ENCODE measurements around the gene PIP5KL1.

Gene PIP5KL1

DNA sequence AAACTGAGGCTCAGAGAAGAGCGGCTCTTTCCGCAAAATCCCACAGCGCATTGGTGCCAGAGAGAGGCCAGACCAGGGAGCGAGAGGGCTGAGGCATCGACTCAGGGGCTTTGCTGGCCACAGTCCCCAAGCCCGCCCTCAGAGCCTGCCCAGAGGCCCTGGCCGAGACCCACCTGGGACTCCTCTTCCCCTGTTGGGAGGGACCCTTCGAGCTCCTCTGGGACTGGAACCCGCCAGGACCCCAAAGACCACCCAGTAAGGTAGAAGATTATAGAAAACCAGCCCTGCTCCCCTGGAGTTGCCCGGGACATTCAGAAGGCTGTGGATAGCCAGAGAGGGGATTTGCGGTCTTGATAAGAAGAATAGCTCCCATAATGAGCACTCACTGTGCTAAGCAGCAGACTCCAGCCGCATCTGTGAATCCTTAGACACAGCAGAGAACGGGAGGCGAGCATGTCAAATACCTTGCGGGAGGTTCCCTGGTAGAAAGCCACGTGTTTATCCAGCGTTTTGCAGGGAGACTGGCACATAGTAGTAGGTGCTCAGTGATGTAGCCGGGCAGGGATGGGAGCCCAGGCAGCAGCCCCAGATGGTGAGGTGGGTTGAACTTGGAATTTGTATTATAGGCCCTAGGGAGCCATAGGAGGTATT lies 52.5 kb downstream of the PIP5KL1 start:
- H3K4me3 ChIP-seq (ENCODE audit: low read depth in 1 of 2, low read length in 2 of 2): peak overlapping the region; percentile 65 to 76
- H3K9ac ChIP-seq (ENCODE audit: low read depth in 1 of 2, low read length in 2 of 2): peak overlapping the region; percentile 42 to 70
- no peaks in the 10 kb centered on the region for H3K9me3 ChIP-seq (ENCODE audit: control insufficient read depth in 1 of 2, low read length in 2 of 2)
- no peak overlapping the region for H3K27ac ChIP-seq (ENCODE audit: low read depth, low read length)
- no peaks in the 10 kb centered on the region for H3K36me3 ChIP-seq (ENCODE audit: control insufficient read depth in 1 of 2, insufficient read depth in 2 of 2, low read length in 2 of 2)
- H3K27me3 ChIP-seq (ENCODE audit: control insufficient read depth in 1 of 2, insufficient read depth in 2 of 2, low read length in 2 of 2): no peaks in the 10 kb centered on the region
- H3K4me1 ChIP-seq (ENCODE audit: control insufficient read depth in 1 of 2, insufficient read depth in 2 of 2, low read length in 2 of 2): peaks cover 11 to 31% of the 10 kb centered on the region in 2 donors

DNA sequence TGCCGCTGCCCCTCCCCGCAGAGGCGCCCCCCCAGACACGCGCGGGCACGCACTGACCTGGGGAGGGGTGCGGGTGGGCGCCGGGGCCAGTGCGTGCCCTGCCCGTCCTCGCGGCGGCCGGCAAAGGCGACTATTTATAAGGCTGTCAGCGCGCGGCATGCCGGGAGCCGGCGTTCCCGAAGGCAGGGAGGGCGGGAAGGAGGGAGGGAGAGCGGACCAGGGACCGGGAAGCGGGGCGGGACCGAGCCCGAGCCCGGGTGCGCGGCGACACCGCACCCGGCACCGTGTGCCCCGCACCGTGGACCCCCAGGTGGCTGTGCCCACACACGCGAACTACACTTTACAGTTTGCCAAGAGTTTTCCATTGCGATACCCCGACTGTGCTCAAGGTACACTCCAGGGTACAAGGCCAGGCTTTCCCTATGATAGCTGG lies 53.0 kb downstream of the PIP5KL1 start, which contains the start of gene AK1:
TSS of gene AK1 (minus strand) at position 110 of the 433 bp plus-strand sequence. CDS start 3,058 bp downstream, outside the sequence.
- Histone ChIP-seq H3K27ac (ENCODE audit: low read depth, low read length) (no peak within 1 kb of the TSS), H3K4me1 (ENCODE audit: control insufficient read depth in 1 of 2, insufficient read depth in 2 of 2, low read length in 2 of 2) (peaks cover 11 to 31% of the 10 kb centered on the region in 2 donors), H3K9me3 (ENCODE audit: control insufficient read depth in 1 of 2, low read length in 2 of 2) (no peaks in the 10 kb centered on the region), H3K27me3 (ENCODE audit: control insufficient read depth in 1 of 2, insufficient read depth in 2 of 2, low read length in 2 of 2) (no peaks in the 10 kb centered on the region), H3K9ac (ENCODE audit: low read depth in 1 of 2, low read length in 2 of 2) (peak within 1 kb of the TSS; percentile 46 to 70), H3K4me3 (ENCODE audit: low read depth in 1 of 2, low read length in 2 of 2) (peak within 1 kb of the TSS; percentile 65 to 76), H3K36me3 (ENCODE audit: control insufficient read depth in 1 of 2, insufficient read depth in 2 of 2, low read length in 2 of 2) (no peaks in the 10 kb centered on the region)

DNA sequence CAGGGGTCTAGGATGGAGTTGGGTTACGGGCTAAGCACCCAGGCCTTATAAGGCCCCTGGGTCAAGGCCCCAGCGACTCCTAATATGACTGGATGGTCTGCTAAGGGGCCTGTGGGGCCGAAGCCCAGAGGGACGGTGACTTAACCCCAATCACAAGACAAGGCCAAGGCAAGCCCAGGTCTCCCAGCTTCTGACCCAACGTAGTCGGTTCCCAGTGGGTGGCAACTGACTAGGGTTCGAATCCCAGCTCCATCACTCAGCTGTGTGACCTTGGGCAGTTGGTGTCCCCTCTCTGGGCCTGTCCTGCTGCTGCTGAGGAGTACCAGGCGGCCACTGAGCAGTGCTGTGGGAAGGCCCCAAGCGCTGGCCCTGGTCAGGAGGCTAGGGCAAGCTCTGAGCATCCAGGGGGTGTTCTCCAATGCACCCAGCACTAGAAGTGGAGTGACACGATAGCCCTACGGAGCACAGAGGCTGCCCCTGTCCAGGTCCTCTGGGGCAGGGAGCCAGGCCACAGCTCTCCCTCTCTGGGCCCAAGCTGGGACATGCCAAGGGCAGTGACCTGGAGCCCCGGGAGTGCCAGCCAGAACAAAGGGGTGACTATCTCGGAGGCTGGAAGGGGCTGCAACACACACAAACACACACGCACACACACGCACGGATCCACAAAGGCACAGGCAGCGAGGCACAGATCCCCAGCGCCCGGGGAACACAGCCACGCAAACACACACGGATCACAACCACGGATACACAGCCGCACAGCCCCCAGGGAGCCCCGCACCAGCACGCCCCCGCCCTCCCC lies 53.6 kb downstream of the PIP5KL1 start:
- H3K9me3 ChIP-seq (ENCODE audit: control insufficient read depth in 1 of 2, low read length in 2 of 2): no peaks in the 10 kb centered on the region
- no peaks in the 10 kb centered on the region for H3K27me3 ChIP-seq (ENCODE audit: control insufficient read depth in 1 of 2, insufficient read depth in 2 of 2, low read length in 2 of 2)
- H3K9ac ChIP-seq (ENCODE audit: low read depth in 1 of 2, low read length in 2 of 2): peak overlapping the region; percentile 35 to 46
- H3K4me3 ChIP-seq (ENCODE audit: low read depth in 1 of 2, low read length in 2 of 2): peak overlapping the region; percentile 65 to 76
- peaks cover 11 to 31% of the 10 kb centered on the region in 2 donors for H3K4me1 ChIP-seq (ENCODE audit: control insufficient read depth in 1 of 2, insufficient read depth in 2 of 2, low read length in 2 of 2)
- H3K36me3 ChIP-seq (ENCODE audit: control insufficient read depth in 1 of 2, insufficient read depth in 2 of 2, low read length in 2 of 2): no peaks in the 10 kb centered on the region
- H3K27ac ChIP-seq (ENCODE audit: low read depth, low read length): no peak overlapping the region

DNA sequence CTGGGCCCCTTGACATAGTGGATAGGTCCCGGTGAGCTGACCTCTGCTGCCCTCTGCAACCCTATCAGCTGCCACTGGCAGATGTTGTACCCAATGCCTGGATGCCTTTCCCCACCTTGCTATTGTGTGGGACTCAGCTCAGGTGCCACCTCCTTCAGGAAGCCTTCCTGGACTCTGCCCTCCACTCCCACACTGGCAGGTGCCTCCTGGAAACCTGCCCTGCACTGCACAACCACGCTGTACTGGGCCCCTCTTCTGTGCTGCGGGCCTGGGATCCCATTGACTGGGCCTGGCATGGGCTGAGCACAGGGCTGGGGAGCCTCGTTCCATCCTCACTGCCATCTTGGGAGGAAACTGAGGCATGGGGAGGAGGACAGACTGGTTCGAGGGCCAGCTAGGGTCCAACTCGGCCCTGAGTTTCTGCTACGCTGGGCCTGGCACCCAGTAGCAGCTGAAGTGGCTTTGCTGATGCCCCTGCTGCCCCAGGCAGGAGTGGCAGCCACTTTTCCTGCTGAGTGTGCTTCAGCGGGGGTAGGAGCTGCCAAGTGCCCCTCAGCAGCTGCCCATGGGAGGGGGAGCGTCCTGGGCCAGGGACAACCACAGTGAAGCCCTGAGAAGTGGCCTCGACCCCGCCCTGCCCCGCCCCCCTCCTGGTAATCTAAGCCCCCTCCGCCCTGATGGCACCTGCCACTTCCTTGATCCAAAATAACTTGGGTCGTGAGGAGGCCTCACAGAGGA lies 54.4 kb downstream of the PIP5KL1 start:
- no peaks in the 10 kb centered on the region for H3K9me3 ChIP-seq (ENCODE audit: control insufficient read depth in 1 of 2, low read length in 2 of 2)
- no peak overlapping the region for H3K9ac ChIP-seq (ENCODE audit: low read depth in 1 of 2, low read length in 2 of 2)
- peak overlapping the region; percentile 34 to 65 for H3K4me3 ChIP-seq (ENCODE audit: low read depth in 1 of 2, low read length in 2 of 2)
- no peaks in the 10 kb centered on the region for H3K36me3 ChIP-seq (ENCODE audit: control insufficient read depth in 1 of 2, insufficient read depth in 2 of 2, low read length in 2 of 2)
- no peak overlapping the region for H3K27ac ChIP-seq (ENCODE audit: low read depth, low read length)
- H3K4me1 ChIP-seq (ENCODE audit: control insufficient read depth in 1 of 2, insufficient read depth in 2 of 2, low read length in 2 of 2): peaks cover 11 to 31% of the 10 kb centered on the region in 2 donors
- no peaks in the 10 kb centered on the region for H3K27me3 ChIP-seq (ENCODE audit: control insufficient read depth in 1 of 2, insufficient read depth in 2 of 2, low read length in 2 of 2)

DNA sequence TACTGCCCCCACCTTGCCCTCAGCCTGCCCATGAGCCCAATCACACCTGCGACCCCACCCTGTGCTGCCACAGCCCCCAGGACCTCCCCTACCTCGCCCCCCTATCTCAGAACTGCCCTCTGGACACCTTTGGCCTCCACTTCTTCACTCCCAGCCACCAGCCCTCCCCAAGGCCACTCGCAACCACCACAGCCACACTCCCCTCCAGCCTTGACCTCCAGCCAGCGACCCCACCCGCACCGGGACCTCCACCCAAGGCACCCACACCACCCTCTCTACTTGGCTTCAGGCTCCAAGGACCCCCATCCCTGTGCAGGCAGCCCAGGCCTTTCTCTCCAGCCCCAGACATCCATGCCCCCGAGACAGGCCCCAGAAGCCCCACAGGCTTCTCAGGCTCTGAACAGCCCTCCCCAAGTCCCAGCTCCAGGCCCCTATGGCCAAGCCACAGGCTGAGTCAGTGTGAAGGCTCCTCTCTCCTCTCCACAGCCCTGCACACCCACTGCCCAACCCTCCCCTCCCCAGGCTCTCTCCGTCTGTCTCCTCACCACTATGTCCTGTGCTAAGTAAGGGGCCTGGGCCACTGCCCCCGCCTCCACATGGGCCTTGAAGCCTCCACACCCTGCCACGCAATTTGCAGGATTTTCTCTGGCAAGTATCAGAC lies 55.1 kb downstream of the PIP5KL1 start:
- peaks cover 11 to 31% of the 10 kb centered on the region in 2 donors for H3K4me1 ChIP-seq (ENCODE audit: control insufficient read depth in 1 of 2, insufficient read depth in 2 of 2, low read length in 2 of 2)
- peaks cover 0 to 5% of the 10 kb centered on the region in 2 donors for H3K36me3 ChIP-seq (ENCODE audit: control insufficient read depth in 1 of 2, insufficient read depth in 2 of 2, low read length in 2 of 2)
- H3K9me3 ChIP-seq (ENCODE audit: control insufficient read depth in 1 of 2, low read length in 2 of 2): no peaks in the 10 kb centered on the region
- peak overlapping the region in 1 of 2 donors; percentile 2 for H3K4me3 ChIP-seq (ENCODE audit: low read depth in 1 of 2, low read length in 2 of 2)
- H3K27ac ChIP-seq (ENCODE audit: low read depth, low read length): no peak overlapping the region
- no peak overlapping the region for H3K9ac ChIP-seq (ENCODE audit: low read depth in 1 of 2, low read length in 2 of 2)
- H3K27me3 ChIP-seq (ENCODE audit: control insufficient read depth in 1 of 2, insufficient read depth in 2 of 2, low read length in 2 of 2): no peaks in the 10 kb centered on the region

DNA sequence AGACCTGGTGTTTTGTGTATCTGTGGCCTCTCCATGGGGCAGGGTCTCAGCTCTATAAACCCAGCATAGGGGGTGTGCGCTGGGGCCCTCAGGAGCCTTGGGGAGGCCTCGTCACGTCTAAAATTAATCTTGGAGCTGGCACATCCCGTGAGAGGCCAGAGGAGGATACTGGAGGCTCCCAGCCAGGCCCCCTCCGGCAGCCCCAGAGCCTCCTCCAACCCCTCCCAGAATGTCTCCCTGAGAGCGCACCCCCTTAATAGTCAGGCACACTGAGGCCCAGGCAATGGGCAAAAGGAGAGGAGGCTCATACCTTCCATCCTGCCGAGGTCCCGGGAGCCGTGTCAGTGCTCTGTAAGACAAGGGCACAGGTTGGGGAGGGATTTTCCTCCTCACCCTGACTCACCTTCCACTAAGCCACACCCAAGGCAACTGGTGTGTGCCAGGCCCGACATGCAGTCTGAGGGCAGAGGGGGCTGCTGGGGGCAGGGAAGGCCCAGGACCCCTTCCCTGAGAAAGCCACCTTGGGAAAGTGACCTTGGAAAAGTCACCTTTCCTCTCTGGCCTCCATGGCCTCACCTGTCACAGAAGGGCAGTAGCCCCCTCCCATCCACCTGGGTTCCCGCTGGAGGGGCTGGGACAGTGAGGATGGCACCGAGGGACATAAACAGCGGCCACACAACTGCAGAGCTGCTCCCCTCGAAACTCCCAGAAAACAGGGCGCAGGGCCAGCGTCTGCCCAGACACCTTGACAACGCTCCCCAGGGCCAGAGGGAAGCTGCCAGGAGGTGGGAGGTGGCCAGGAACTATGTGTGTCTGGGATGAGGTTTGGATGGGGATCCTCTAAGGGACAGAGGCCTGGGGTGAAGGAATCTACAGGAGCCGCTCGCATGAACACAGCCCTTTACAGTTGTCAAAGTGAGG lies 56.0 kb downstream of the PIP5KL1 start:
- no peaks in the 10 kb centered on the region for H3K27me3 ChIP-seq (ENCODE audit: control insufficient read depth in 1 of 2, insufficient read depth in 2 of 2, low read length in 2 of 2)
- H3K4me3 ChIP-seq (ENCODE audit: low read depth in 1 of 2, low read length in 2 of 2): no peak overlapping the region
- peaks cover 0 to 5% of the 10 kb centered on the region in 2 donors for H3K36me3 ChIP-seq (ENCODE audit: control insufficient read depth in 1 of 2, insufficient read depth in 2 of 2, low read length in 2 of 2)
- no peaks in the 10 kb centered on the region for H3K9me3 ChIP-seq (ENCODE audit: control insufficient read depth in 1 of 2, low read length in 2 of 2)
- peaks cover 11 to 31% of the 10 kb centered on the region in 2 donors for H3K4me1 ChIP-seq (ENCODE audit: control insufficient read depth in 1 of 2, insufficient read depth in 2 of 2, low read length in 2 of 2)
- H3K27ac ChIP-seq (ENCODE audit: low read depth, low read length): no peak overlapping the region
- H3K9ac ChIP-seq (ENCODE audit: low read depth in 1 of 2, low read length in 2 of 2): no peak overlapping the region

DNA sequence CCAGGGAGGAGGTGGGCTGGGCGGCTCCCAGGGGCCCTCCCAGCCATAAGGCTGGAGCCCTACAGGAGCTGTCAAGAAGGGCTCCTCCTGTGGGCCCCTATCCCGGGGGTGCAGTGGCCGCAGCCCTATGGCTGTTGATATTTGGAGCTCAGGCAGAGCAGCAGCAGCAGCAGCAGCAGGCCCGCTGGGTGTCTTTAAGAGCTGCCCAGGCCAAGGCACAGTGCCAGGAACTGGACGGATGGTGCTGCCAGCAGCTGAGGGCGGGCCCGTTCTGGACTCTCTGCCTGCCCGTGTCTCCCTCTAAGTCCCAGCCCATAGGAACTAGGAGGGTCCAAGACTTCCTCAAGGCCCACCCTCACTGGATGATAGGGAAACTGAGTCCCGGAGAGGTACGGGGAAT lies 56.7 kb downstream of the PIP5KL1 start:
- Histone ChIP-seq H3K4me1 (ENCODE audit: control insufficient read depth in 1 of 2, insufficient read depth in 2 of 2, low read length in 2 of 2) (peaks cover 11 to 31% of the 10 kb centered on the region in 2 donors), H3K9ac (ENCODE audit: low read depth in 1 of 2, low read length in 2 of 2) (no peak overlapping the region), H3K4me3 (ENCODE audit: low read depth in 1 of 2, low read length in 2 of 2) (no peak overlapping the region), H3K27ac (ENCODE audit: low read depth, low read length) (no peak overlapping the region), H3K36me3 (ENCODE audit: control insufficient read depth in 1 of 2, insufficient read depth in 2 of 2, low read length in 2 of 2) (peaks cover 0 to 5% of the 10 kb centered on the region in 2 donors), H3K9me3 (ENCODE audit: control insufficient read depth in 1 of 2, low read length in 2 of 2) (no peaks in the 10 kb centered on the region), H3K27me3 (ENCODE audit: control insufficient read depth in 1 of 2, insufficient read depth in 2 of 2, low read length in 2 of 2) (no peaks in the 10 kb centered on the region)

DNA sequence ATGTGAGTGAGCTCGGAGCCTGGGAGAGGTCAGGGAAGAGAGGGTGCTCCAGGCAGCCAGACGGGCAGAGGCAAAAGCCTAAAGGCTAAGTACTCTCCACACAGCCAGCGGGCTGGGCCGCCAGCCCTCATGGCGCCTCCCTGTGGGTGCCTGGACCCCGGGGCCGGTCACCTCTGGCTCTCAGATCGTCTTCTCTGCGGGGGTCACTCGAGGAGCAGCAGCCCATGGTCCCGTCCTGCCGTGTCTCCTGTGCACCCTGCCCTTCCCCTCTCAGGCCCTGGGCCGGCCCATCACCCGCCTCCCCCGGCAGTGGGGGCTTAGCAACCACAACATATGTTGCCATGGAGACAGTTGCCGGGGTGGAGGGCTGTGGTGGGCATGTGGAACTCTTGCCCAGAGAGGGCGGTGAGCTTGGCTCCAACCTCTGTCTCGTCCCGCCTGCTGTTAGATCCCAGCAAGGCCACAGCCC lies 57.3 kb downstream of the PIP5KL1 start:
- Histone ChIP-seq H3K9me3 (ENCODE audit: control insufficient read depth in 1 of 2, low read length in 2 of 2) (no peaks in the 10 kb centered on the region), H3K27ac (ENCODE audit: low read depth, low read length) (no peak overlapping the region), H3K4me1 (ENCODE audit: control insufficient read depth in 1 of 2, insufficient read depth in 2 of 2, low read length in 2 of 2) (peaks cover 11 to 30% of the 10 kb centered on the region in 2 donors), H3K4me3 (ENCODE audit: low read depth in 1 of 2, low read length in 2 of 2) (no peak overlapping the region), H3K9ac (ENCODE audit: low read depth in 1 of 2, low read length in 2 of 2) (no peak overlapping the region), H3K36me3 (ENCODE audit: control insufficient read depth in 1 of 2, insufficient read depth in 2 of 2, low read length in 2 of 2) (peaks cover 0 to 5% of the 10 kb centered on the region in 2 donors), H3K27me3 (ENCODE audit: control insufficient read depth in 1 of 2, insufficient read depth in 2 of 2, low read length in 2 of 2) (no peaks in the 10 kb centered on the region)

Measured in duodenal mucosa (tissue), 2 donors.